PC-9 (cell line): ENCODE data around the gene MAML3. TPM values are rescaled to one million over a fixed set of nuclear protein-coding genes. Genes with fewer than 3 reads are reported as not detected.

ENCODE experiments used
- BruUV-seq: library from RNA; stranded (reverse); fragments of 400-500 nt; replicated peaks from 2 replicates; lab custom pipeline; 2021; lab: Mats Ljungman, UMichigan
- CTCF ChIA-PET: fragments of 300-600 bp; sonication (Branson Sonifier 250); formaldehyde crosslinking; loops from one replicate; lab custom pipeline; 2022; ENCODE audit warnings: antibody characterized with exemption; lab: Charles Lee
- POLR2A ChIA-PET: fragments of 300-600 bp; sonication (Branson Sonifier 250); formaldehyde crosslinking; loops from one replicate; lab custom pipeline; 2022; ENCODE audit warnings: antibody characterized with exemption; ENCODE audit not compliant: unreplicated experiment; lab: Charles Lee
- DNase-seq, 2 experiments: peaks; one replicate each; pipeline versions ENCODE4 v3.0.0 to v3.0.0-alpha.2; 2015 to 2022; ENCODE audit warnings: mixed read lengths in 1 of 2
- H2AFZ ChIP-seq: fragments of 200-600 bp; sonication (generic); 2 replicates; pipeline ENCODE4 v1.8.1; 2017; ENCODE audit warnings: antibody characterized with exemption
- H3F3A ChIP-seq: fragments of 200-600 bp; sonication (generic); 2 replicates; pipeline ENCODE4 v1.8.1; 2017; ENCODE audit warnings: antibody characterized with exemption, mild to moderate bottlenecking, low read depth; ENCODE audit not compliant: insufficient read depth
- H3K27ac ChIP-seq: fragments of 200-600 bp; sonication (generic); 2 replicates; pipeline ENCODE4 v1.6.1; 2016; ENCODE audit warnings: mixed run types
- H3K27me3 ChIP-seq: fragments of 200-600 bp; sonication (generic); 2 replicates; pipeline ENCODE4 v1.6.1; 2016; ENCODE audit warnings: low read depth, mixed run types; ENCODE audit not compliant: insufficient read depth
- H3K36me3 ChIP-seq: fragments of 200-600 bp; sonication (generic); 2 replicates; pipeline ENCODE4 v1.6.1; 2016; ENCODE audit warnings: low read depth, mixed run types
- H3K4me1 ChIP-seq: fragments of 200-600 bp; sonication (generic); replicated peaks from 2 replicates; pipeline ENCODE4 v1.6.1; 2016; ENCODE audit warnings: mixed run types; ENCODE audit not compliant: insufficient read depth
- H3K4me2 ChIP-seq: fragments of 200-600 bp; sonication (generic); 2 replicates; pipeline ENCODE4 v1.6.1; 2017; ENCODE audit warnings: mixed run types
- H3K4me3 ChIP-seq: fragments of 200-600 bp; sonication (generic); 2 replicates; pipeline ENCODE4 v1.6.1; 2016; ENCODE audit warnings: mixed run types
- H3K79me2 ChIP-seq: fragments of 200-600 bp; sonication (generic); 2 replicates; pipeline ENCODE4 v1.6.1; 2017; ENCODE audit warnings: low read depth, mixed run types
- H3K9me2 ChIP-seq: fragments of 200-600 bp; sonication (generic); 2 replicates; pipeline ENCODE4 v1.8.1; 2017; ENCODE audit warnings: mild to moderate bottlenecking; ENCODE audit not compliant: insufficient read depth
- H3K9me3 ChIP-seq: fragments of 200-600 bp; sonication (generic); 2 replicates; pipeline ENCODE4 v1.8.1; 2016; ENCODE audit warnings: low read depth; ENCODE audit not compliant: insufficient read depth
- H4K20me1 ChIP-seq: fragments of 200-600 bp; sonication (generic); 2 replicates; pipeline ENCODE4 v1.8.1; 2017; ENCODE audit not compliant: insufficient read depth
- CTCF ChIP-seq: fragments of 200-600 bp; sonication (generic); conservative IDR thresholded peaks from 2 replicates; pipeline ENCODE4 v1.6.1; 2017; ENCODE audit warnings: mixed run types, antibody characterized with exemption, mild to moderate bottlenecking, moderate library complexity
- EZH2 ChIP-seq: fragments of 200-600 bp; sonication (generic); IDR thresholded peaks from 2 replicates; pipeline ENCODE4 v1.8.0; 2017; ENCODE audit warnings: antibody characterized with exemption, low read depth
- intact Hi-C: fragments of 100-400 bp; cut with micrococcal nuclease; formaldehyde crosslinking; loops from one replicate; pipeline ENCODE4 v1.10.0; 2022; ENCODE audit not compliant: unreplicated experiment
- total RNA-seq: library from RNA; stranded (reverse); gene quantifications from 2 replicates; pipeline ENCODE4 v1.2.3, GENCODE V29; 2021

Gene MAML3
- total RNA-seq, 1 experiment from 2014 or later = 15.2 TPM

GRCh38 chr4:139808381-139808807 is 345.6 kb downstream of the MAML3 start:
- Histone ChIP-seq H3K27me3 (no peaks in the 10 kb centered on the region), H3K9me2 (no peaks in the 10 kb centered on the region), H3K36me3 (no peaks in the 10 kb centered on the region), H3K4me1 (no peaks in the 10 kb centered on the region), H3F3A (no peaks in the 10 kb centered on the region), H4K20me1 (no peaks in the 10 kb centered on the region), H3K4me3 (no peak overlapping the region), H3K79me2 (no peaks in the 10 kb centered on the region), H3K4me2 (no peak overlapping the region), H2AFZ (no peak overlapping the region), H3K27ac (no peak overlapping the region), H3K9me3 (no peaks in the 10 kb centered on the region)
- POLR2A ChIA-PET = no interaction called here
- intact Hi-C loops = no loop called here
- TF ChIP-seq EZH2 = no peak
- no peak for TF ChIP-seq CTCF
- no peak for DNase-seq
- no TSS peak for BruUV-seq
- CTCF ChIA-PET = no interaction called here

- ChIA-PET CTCF (no interaction called here), POLR2A (no interaction called here)
- Histone ChIP-seq H3K9me3 (no peaks in the 10 kb centered on the region), H3F3A (no peaks in the 10 kb centered on the region), H3K9me2 (no peaks in the 10 kb centered on the region), H2AFZ (no peak overlapping the region), H3K79me2 (no peaks in the 10 kb centered on the region), H3K4me3 (no peak overlapping the region), H3K4me2 (no peak overlapping the region), H3K36me3 (no peaks in the 10 kb centered on the region), H4K20me1 (no peaks in the 10 kb centered on the region), H3K27me3 (no peaks in the 10 kb centered on the region), H3K27ac (no peak overlapping the region), H3K4me1 (no peaks in the 10 kb centered on the region)
- no peak for TF ChIP-seq EZH2
- TF ChIP-seq CTCF = no peak
- no peak for DNase-seq
- intact Hi-C loops = no loop called here
- BruUV-seq = no TSS peak
These were observed 346.5 kb downstream of the MAML3 start for GRCh38 chr4:139807483-139807882.

- POLR2A ChIA-PET = no interaction called here
- CTCF ChIA-PET = no interaction called here
- intact Hi-C loops = no loop called here
These were observed 347.1 kb downstream of the MAML3 start for GRCh38 chr4:139806929-139807328.

More at GRCh38 chr4:139806929-139807328, 347.1 kb downstream of the MAML3 start:
- no peaks in the 10 kb centered on the region for H3K9me2 ChIP-seq
- no peaks in the 10 kb centered on the region for H3K27me3 ChIP-seq
- no peaks in the 10 kb centered on the region for H3K79me2 ChIP-seq
- H3K36me3 ChIP-seq = no peaks in the 10 kb centered on the region
- no TSS peak for BruUV-seq
- H2AFZ ChIP-seq = no peak overlapping the region
- H4K20me1 ChIP-seq = no peaks in the 10 kb centered on the region
- H3F3A ChIP-seq = no peaks in the 10 kb centered on the region
- no peaks in the 10 kb centered on the region for H3K4me1 ChIP-seq
- DNase-seq = no peak
- H3K9me3 ChIP-seq = no peaks in the 10 kb centered on the region
- TF ChIP-seq EZH2 (no peak), CTCF (no peak)
- no peak overlapping the region for H3K4me3 ChIP-seq
- H3K27ac ChIP-seq = no peak overlapping the region
- H3K4me2 ChIP-seq = no peak overlapping the region
